Lower leg skin (tissue), 3 donors: ENCODE measurements around the gene ROR1.

Experiments used
- POLR2A ChIP-seq, 2 donors: fragments of 450-650 bp; IDR thresholded peaks; one replicate each; pipeline ENCODE4 v1.6.1; 2016 to 2017; ENCODE audit warnings: antibody characterized with exemption in 2 of 2, mild to moderate bottlenecking in 1 of 2, moderate library complexity in 1 of 2
- TF ChIP-seq, protein P1 (sequence below), 3 donors: fragments of 450-650 bp; IDR thresholded peaks; one replicate each; pipeline ENCODE4 v1.5.1; 2016; ENCODE audit warnings: antibody characterized with exemption in 3 of 3, mild to moderate bottlenecking in 3 of 3, moderate library complexity in 2 of 3

DNA sequence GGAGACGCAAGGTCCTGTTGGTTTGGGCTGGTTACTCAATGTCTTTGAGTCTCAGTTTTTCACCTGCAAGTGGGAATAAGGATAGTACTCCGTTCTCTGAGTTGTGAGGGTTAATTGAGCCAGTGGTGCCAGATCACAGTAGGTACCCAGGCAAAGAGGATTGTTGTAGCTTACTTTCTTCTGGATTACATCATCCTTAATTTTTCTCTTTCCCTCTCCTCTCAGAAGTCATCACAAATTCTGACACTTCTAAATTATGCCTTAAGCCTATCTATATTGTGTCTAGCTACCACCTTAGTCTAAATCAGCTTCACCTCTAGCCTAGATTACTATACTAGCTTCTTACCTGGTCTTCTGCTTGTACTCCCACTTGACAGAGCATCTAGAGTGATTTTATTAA lies 149.5 kb downstream of the ROR1 start:
- no peak for TF ChIP-seq POLR2A (IDR thresholded peaks at IDR 0.05)
- TF ChIP-seq, protein P1, sequence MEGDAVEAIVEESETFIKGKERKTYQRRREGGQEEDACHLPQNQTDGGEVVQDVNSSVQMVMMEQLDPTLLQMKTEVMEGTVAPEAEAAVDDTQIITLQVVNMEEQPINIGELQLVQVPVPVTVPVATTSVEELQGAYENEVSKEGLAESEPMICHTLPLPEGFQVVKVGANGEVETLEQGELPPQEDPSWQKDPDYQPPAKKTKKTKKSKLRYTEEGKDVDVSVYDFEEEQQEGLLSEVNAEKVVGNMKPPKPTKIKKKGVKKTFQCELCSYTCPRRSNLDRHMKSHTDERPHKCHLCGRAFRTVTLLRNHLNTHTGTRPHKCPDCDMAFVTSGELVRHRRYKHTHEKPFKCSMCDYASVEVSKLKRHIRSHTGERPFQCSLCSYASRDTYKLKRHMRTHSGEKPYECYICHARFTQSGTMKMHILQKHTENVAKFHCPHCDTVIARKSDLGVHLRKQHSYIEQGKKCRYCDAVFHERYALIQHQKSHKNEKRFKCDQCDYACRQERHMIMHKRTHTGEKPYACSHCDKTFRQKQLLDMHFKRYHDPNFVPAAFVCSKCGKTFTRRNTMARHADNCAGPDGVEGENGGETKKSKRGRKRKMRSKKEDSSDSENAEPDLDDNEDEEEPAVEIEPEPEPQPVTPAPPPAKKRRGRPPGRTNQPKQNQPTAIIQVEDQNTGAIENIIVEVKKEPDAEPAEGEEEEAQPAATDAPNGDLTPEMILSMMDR (IDR thresholded peaks at IDR 0.05): no peak
